Bone marrow (tissue), 2 donors: Measurements from ENCODE around the gene ATP2A3.

Experiments
- DNase-seq, 2 donors: peaks; one replicate each; lab custom pipeline; 2025; lab: John Stamatoyannopoulos, UW

Gene ATP2A3

GRCh38 chr17:3926860-3927627 lies 37.2 kb downstream of the ATP2A3 start:
- DNase-seq, result no peak

GRCh38 chr17:3925684-3926485 lies 38.4 kb downstream of the ATP2A3 start:
- no peak for DNase-seq

GRCh38 chr17:3924512-3925350 lies 39.5 kb downstream of the ATP2A3 start:
- no peak for DNase-seq

GRCh38 chr17:3923466-3924190 lies 40.6 kb downstream of the ATP2A3 start:
- DNase-seq, result no peak

- no peak for DNase-seq
These were observed 41.5 kb downstream of the ATP2A3 start for GRCh38 chr17:3922765-3923164.

GRCh38 chr17:3921502-3922319 lies 42.5 kb downstream of the ATP2A3 start:
- no peak for DNase-seq

- no peak for DNase-seq
These were observed 43.2 kb downstream of the ATP2A3 start for GRCh38 chr17:3921006-3921405.

- no peak for DNase-seq
These were observed 45.1 kb downstream of the ATP2A3 start for GRCh38 chr17:3919123-3919624.

- DNase-seq, result no peak
These were observed 45.7 kb downstream of the ATP2A3 start for GRCh38 chr17:3918372-3919122.

- DNase-seq, result no peak
These were observed 46.8 kb downstream of the ATP2A3 start for GRCh38 chr17:3917391-3917931.

GRCh38 chr17:3916825-3917224 lies 47.4 kb downstream of the ATP2A3 start:
- peak; percentile 20 to 47 for DNase-seq

GRCh38 chr17:3915995-3916696 lies 48.1 kb downstream of the ATP2A3 start, which contains the start of gene P2RX1:
Gene P2RX1 (minus strand): TSS chr17:3916465. CDS start chr17:3916225, 240 bp downstream.
- peak; percentile 47 to 96 for DNase-seq

- peak in 1 of 2 donors; percentile 50 for DNase-seq
These were observed 48.6 kb downstream of the ATP2A3 start for GRCh38 chr17:3915581-3915994.

- DNase-seq, result peak; percentile 35 to 36
These were observed 49.9 kb downstream of the ATP2A3 start for GRCh38 chr17:3914312-3914670.

- DNase-seq, result peak; percentile 61 to 70
These were observed 50.5 kb downstream of the ATP2A3 start for GRCh38 chr17:3913531-3914311.

GRCh38 chr17:3912827-3913226 lies 51.4 kb downstream of the ATP2A3 start:
- DNase-seq, result no peak

GRCh38 chr17:3911271-3912053 lies 52.8 kb downstream of the ATP2A3 start:
- peak; percentile 24 to 82 for DNase-seq
